Neural progenitor cell (in vitro differentiated cells): ENCODE data around the gene IRAK1.

Experiments
- CTCF ChIP-seq: fragments of 200-600 bp; sonication (generic); IDR thresholded peaks from 2 replicates; pipeline ENCODE4 v1.5.1; 2017; ENCODE audit warnings: antibody characterized with exemption, mild to moderate bottlenecking
- EZH2phosphoT487 ChIP-seq: fragments of 200-600 bp; sonication (generic); IDR thresholded peaks from 2 replicates; pipeline ENCODE4 v1.6.1; 2017; ENCODE audit warnings: antibody characterized with exemption

- TF ChIP-seq EZH2phosphoT487 = no peak
- TF ChIP-seq CTCF = no peak
These were observed 28.7 kb upstream of the IRAK1 start for GRCh38 chrX:154048398-154048797.
